GM23338 (cell line): ENCODE measurements around the gene ABCA1.

Experiments used
- NANOG ChIP-seq: IDR thresholded peaks from 2 replicates; pipeline ENCODE4 v1.6.1; 2016; ENCODE audit warnings: antibody characterized with exemption, borderline replicate concordance
- TF ChIP-seq, protein P1 (sequence below), 2 experiments: fragments of 200-600 bp in 1 of 2; sonication (generic) in 1 of 2; conservative IDR thresholded peaks; 2 replicates each; pipeline versions ENCODE4 v1.5.1 to v1.6.1; 2016 to 2017; ENCODE audit warnings: antibody characterized with exemption in 2 of 2, low read depth in 2 of 2, mild to moderate bottlenecking in 2 of 2, moderate library complexity in 1 of 2

DNA sequence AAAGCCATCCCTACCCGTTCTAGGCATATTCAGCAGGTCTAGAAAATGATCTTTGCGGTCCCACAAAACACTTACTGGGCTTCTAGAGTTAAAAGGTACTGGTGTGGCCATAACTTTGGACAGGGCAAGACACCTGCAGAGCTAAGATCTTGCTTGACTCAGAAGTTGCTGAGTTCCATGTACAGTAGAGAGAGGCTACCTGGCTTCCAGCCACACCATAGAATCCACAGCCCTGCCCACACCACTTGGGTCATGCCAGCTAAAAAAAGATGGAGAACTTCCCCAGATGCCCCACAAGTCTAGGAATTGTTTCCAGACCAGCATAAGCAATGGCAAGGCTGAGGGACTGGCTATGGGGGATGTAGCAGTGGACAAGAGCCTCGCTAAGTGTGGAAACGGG is 52.1 kb downstream of the ABCA1 start:
- TF ChIP-seq, protein P1, sequence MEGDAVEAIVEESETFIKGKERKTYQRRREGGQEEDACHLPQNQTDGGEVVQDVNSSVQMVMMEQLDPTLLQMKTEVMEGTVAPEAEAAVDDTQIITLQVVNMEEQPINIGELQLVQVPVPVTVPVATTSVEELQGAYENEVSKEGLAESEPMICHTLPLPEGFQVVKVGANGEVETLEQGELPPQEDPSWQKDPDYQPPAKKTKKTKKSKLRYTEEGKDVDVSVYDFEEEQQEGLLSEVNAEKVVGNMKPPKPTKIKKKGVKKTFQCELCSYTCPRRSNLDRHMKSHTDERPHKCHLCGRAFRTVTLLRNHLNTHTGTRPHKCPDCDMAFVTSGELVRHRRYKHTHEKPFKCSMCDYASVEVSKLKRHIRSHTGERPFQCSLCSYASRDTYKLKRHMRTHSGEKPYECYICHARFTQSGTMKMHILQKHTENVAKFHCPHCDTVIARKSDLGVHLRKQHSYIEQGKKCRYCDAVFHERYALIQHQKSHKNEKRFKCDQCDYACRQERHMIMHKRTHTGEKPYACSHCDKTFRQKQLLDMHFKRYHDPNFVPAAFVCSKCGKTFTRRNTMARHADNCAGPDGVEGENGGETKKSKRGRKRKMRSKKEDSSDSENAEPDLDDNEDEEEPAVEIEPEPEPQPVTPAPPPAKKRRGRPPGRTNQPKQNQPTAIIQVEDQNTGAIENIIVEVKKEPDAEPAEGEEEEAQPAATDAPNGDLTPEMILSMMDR (conservative IDR thresholded peaks at IDR 0.05; ENCODE audit: low read depth in 2 of 2): no peak
- TF ChIP-seq NANOG: no peak
